SKM-1 treated with dmso at 0.1 percent for 144 hours (cell line): ENCODE results near the gene ANKS1B.
"Not testable (repeated sequence)": the region's sequence is repeated elsewhere in the genome, so short reads cannot be mapped to it uniquely, and the experiment has no call there.

Source experiments
- DNase-seq: peaks from one replicate; lab custom pipeline; 2025; ENCODE audit not compliant: unreplicated experiment; lab: John Stamatoyannopoulos, UW

The ANKS1B gene

DNA sequence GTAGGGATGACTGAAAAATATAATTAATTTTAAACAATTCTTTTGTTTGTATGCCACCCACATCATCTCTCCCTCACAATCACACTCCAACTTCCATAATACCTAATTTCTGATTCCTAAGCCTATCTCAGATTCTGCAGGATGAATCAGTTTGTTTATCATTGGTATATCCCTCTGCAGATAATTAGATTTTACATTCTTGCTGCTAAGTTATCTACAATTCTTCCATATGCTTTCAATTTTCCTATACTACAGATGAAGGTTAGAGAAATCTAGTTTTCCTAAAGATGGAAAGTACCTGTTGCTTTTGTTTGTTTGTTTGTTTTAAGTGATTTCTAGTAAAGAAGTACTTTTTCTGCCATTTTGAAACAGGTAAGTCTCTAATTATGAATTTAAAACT is 105.3 kb downstream of the ANKS1B start:
- no peak for DNase-seq

DNA sequence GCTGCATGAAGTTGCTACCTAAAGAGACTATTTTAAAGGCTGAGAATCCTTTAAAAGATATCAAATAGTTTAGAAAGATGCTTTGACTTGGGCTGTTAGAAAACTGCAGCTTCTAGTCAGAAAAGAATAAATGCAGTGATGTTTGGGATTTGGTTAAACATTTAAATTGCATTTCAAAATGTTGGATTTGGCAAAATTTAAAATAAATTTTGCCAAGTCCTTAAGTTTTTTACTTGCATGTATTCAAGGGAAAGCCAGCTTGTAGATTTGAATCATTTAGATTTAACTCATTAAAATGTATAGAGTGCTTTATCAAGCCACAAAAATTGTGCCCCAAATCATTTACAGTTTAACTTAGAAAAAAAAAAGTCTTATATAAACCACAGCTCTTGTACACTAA is 109.7 kb downstream of the ANKS1B start:
- no peak for DNase-seq

DNA sequence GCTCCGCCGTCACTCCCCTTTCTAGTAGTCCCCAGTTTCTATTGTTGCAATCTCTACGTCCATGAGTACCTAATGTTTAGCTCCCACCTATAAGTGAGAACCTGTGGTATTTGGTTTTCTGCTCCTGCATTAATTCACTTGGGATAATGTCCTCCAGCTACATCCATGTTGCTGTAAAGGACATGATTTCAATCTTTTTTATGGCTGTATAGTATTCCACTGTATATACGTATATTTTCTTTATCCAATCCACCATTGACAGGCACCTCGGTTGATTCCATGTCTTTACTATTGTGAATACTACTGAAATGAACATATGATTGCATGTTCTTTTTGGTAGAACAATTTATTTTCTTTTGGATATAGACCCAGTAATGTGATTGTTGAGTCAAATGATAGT is 114.7 kb downstream of the ANKS1B start:
- no peak for DNase-seq

- DNase-seq: no peak
These were observed 123.0 kb downstream of the ANKS1B start for GRCh38 chr12:99861731-99862130.

- DNase-seq: no peak
These were observed 125.6 kb downstream of the ANKS1B start for GRCh38 chr12:99859126-99859525.

GRCh38 chr12:99852666-99853065 is 132.1 kb downstream of the ANKS1B start:
- DNase-seq: no peak

- DNase-seq: no peak
These were observed 136.8 kb downstream of the ANKS1B start for GRCh38 chr12:99847936-99848335.

GRCh38 chr12:99834710-99835109 is 150.0 kb downstream of the ANKS1B start:
- no peak for DNase-seq

GRCh38 chr12:99833397-99833796 is 151.3 kb downstream of the ANKS1B start:
- DNase-seq: no peak

DNA sequence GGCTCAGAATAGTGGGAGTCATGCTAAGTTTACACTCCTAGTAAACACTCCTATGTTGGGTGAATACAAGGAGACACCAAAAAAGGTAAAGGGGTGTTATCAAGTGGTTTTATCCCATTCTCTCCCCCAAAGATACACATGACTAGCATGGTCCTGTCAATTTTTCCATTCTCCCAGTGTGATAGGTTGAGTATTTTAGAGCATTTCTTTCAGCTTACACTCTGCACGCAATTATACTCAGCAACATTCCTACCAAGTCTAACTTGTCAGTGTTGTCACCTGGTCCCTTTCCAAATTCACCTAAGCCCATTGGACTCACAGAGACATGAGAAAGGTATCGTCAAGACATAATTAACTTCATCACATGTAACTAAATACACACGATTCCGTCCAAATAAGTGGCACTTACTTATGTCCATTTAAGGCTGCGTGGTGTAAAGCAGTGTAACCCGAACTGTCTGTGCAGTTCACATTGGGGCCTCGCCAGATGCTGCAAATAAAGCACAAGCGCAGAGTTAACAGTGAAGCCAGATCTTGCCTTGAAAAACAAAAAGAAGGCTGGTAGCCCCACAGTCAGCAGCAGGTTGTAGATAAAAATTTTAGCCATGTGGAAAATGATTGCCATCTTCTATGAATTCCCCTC is 159.7 kb downstream of the ANKS1B start:
- no peak for DNase-seq

- no peak for DNase-seq
These were observed 162.5 kb downstream of the ANKS1B start for GRCh38 chr12:99822273-99822672.

DNA sequence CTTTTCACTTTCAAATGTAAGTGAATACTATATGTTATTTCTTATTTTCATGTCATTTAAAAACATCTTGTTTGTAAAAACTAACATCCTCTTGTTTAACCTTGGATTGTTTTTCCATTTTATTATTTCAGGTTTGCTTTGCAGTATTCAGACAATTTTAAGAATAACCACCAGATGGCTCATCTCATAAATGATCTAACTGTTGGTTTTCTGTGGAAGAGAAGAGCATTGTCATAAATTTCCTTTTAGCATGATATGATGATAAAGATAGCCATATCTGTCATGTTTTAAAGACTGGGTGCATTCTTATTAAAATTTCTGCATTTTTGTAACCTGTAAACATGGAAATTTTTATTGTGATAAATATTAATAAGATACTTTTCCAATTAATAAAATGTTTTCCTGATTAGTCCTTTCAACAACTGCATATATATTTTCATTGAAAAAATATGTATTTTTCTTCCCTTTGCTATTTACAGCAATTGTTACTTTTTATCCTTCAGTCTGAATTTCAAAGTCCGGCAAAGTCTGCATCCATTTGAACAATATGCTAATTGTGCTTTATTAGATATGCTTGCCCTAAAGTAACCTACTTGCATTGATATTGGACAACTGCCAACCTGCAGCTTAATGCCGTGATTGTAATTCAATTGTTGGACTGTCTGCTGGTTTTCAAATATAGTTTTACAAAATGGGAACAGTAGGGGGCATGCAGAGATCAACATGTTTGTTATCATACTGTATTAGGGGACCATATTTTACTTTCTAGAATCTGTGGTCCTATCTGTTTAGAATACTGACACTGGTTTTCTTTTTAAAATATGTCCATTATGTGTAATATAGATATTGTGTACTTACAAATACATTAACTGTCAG is 173.8 kb downstream of the ANKS1B start:
- no peak for DNase-seq

- no peak for DNase-seq
These were observed 174.8 kb downstream of the ANKS1B start for GRCh38 chr12:99809909-99810308.

- no peak for DNase-seq
These were observed 178.4 kb downstream of the ANKS1B start for GRCh38 chr12:99806304-99806703.

GRCh38 chr12:99804715-99805114 is 180.0 kb downstream of the ANKS1B start:
- no peak for DNase-seq

DNA sequence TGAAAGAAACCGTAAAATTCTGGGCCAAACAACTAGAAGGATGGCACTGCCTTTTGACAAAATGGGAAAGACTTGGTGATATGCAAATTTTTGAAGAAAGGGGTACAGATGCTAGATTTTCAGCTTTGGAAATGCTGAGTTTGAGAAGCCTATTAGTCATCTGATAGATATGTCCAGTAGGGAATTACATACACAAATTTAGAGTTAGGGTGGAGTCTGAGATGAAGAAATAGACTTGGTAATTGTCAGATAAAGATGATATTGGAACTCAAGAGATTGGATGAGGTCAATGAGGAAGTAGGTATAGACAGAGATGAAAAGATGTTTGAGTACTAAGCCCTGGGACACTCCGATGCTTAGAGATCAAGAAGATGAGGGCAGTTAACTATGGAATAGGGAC is 184.1 kb downstream of the ANKS1B start:
- DNase-seq: no peak

- not testable (repeated sequence) for DNase-seq
These were observed 186.8 kb downstream of the ANKS1B start for GRCh38 chr12:99797931-99798330.

GRCh38 chr12:99783421-99783820 is 201.3 kb downstream of the ANKS1B start:
- DNase-seq: no peak

- DNase-seq: peak; percentile 2
These were observed 212.5 kb downstream of the ANKS1B start for GRCh38 chr12:99772274-99772673.

DNA sequence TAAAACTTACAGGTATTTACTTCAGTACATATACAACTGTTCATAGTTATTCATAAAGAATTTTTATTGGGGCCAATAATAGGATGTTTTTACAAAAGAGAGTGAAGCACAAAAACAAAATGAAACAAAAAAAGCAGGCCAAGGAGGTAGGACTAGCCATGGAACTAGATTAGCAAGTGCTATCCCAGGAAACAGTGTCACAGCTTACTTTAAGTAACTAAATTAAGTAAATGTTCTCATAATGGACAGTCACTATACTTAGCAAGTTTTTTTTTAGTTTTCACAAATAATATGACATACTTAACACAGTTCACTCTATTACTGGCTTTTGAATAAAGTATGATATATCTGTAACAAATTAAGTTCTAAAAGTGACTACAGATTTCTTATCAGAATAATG is 213.1 kb downstream of the ANKS1B start:
- no peak for DNase-seq

- DNase-seq: no peak
These were observed 215.2 kb downstream of the ANKS1B start for GRCh38 chr12:99769396-99769980.

DNA sequence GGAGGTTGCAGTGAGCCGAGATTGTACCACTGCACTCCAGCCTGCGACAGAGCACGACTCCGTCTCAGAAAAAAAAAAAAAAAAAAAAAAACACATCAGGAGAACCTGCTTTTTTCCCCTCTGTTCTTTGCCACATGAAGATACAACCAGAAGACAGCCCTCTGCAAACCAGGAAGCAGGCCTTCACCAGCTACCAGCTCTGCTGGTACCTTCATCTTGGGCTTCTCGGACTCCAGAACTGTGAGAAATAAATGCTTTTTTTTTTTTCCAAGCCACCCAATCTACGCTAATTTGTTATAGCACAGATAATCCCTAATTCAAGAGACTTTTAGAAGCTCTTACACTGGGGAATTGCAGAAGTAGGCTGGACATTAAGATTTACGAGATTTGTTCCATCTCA is 216.0 kb downstream of the ANKS1B start:
- no peak for DNase-seq
